RWPE1 (cell line): Measurements from ENCODE around the gene RAB22A.

ENCODE experiments used
- CTCF ChIA-PET: fragments of 350-600 bp; sonication (Branson Sonifier 250); formaldehyde crosslinking; extraction: SDS; loops from one replicate; lab custom pipeline; 2021; lab: Yijun Ruan, JAX
- POLR2A ChIA-PET: fragments of 400-600 bp; formaldehyde crosslinking; extraction: SDS; loops from one replicate; lab custom pipeline; 2020; ENCODE audit warnings: antibody characterized with exemption; ENCODE audit not compliant: low non-redundant PET; lab: Yijun Ruan, JAX
- DNase-seq: peaks from one replicate; pipeline ENCODE4 v3.0.0; 2012; ENCODE audit warnings: low spot score
- H3K27ac ChIP-seq: fragments of 450-650 bp; 2 replicates; pipeline ENCODE4 v1.5.1; 2017
- CTCF ChIP-seq: fragments of 450-650 bp; conservative IDR thresholded peaks from 2 replicates; pipeline ENCODE4 v1.5.1; 2017; ENCODE audit warnings: low read depth, mild to moderate bottlenecking

RAB22A gene

GRCh38 chr20:58308290-58308679 lies 1.2 kb upstream of the RAB22A start:
- TF ChIP-seq CTCF = no peak
- DNase-seq = no peak
- H3K27ac ChIP-seq = peak overlapping the region; percentile 84
- CTCF ChIA-PET = interaction anchor here (0.6 kb wide), 1 partner anchor 96 kb away, joined by 6 read pairs; no protein-coding TSS in a partner anchor
- POLR2A ChIA-PET = no interaction called here

DNA sequence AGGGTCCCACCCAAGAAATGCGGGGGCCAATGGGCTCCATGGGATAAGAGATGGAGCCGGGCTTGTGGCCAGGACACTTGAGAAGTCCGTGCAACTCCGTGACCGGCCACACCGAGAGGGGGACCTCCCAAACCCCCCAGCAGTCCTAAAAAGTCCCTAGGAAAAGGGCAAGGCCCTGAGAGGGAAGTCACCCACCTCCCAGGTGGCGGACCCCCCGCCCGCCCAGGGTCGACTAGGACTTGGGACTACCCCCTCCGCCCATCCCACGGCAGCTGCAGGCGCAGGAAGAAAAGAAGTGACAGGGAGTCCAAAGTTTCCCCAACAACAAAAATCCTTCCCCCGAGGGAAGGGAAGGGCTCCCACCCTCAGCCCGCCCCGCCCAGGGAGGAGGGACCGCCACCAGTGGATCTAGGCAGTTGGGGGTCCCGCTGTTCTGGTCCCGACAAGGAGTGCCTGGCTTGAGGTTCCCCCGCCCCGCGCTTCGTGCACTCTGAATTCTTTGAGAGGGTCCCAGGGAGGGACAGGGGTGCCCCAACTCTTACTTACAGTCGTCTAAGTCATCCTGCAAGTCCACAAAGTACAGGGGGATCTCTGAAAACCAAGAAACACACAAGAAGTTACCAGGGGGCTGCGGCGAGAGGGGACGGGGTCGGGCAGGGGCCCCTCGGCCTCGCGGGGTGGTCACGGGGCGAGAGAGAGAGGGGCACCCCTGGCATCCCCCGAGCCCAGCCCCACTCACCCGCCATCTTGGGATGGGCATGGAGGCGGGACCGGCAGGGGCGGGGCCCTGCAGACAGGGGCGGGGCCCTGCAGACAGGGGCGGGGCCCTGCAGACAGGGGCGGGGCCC lies 611 bp upstream of the RAB22A start:
- peak overlapping the region; percentile 84 for H3K27ac ChIP-seq
- TF ChIP-seq CTCF = no peak
- ChIA-PET CTCF (no interaction called here), POLR2A (interaction anchor here (0.6 kb wide), 1 partner anchor 127 kb away, joined by 3 read pairs; no protein-coding TSS in a partner anchor)
- DNase-seq = peak; percentile 88

GRCh38 chr20:58310291-58310782 lies 822 bp downstream of the RAB22A start:
- ChIA-PET CTCF (no interaction called here), POLR2A (interaction anchor here (0.7 kb wide), 1 partner anchor 340 kb away, joined by 4 read pairs; no protein-coding TSS in a partner anchor)
- DNase-seq = peak; percentile 88
- H3K27ac ChIP-seq = peak overlapping the region; percentile 84
- no peak for TF ChIP-seq CTCF

GRCh38 chr20:58312836-58313235 lies 3.3 kb downstream of the RAB22A start:
- POLR2A ChIA-PET = interaction anchor here (0.7 to 0.9 kb wide), 2 partner anchors 76 to 786 kb away, joined by 3 read pairs; partner anchors contain the start of gene VAPB
- peak overlapping the region; percentile 85 for H3K27ac ChIP-seq
- TF ChIP-seq CTCF = no peak
- CTCF ChIA-PET = interaction anchor here (0.6 to 0.7 kb wide), 2 partner anchors 697 to 924 kb away, joined by 3 read pairs; no protein-coding TSS in a partner anchor
- peak; percentile 94 for DNase-seq

DNA sequence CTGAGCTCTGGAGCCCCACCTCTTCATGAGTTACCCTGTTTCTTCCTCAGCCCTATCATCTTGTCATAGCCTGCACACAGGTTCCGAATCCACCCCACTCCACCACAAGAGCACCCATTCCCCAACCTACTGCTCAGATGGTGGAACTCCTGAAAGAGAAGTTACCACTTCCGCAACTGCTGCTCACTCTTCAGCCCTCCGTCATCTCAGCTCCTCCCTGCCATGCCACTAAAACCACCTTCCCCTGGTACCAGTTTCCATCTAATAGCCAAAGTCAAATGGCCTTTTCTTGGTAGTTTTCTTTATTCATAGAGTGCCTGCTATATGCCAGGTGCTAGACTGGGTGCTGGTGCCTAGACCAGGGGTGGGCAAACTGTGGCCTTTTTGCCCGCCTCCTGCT lies 3.9 kb downstream of the RAB22A start:
- POLR2A ChIA-PET = interaction anchor here (0.9 kb wide), 1 partner anchor 75 kb away, joined by 3 read pairs; the partner anchor contains the start of gene VAPB
- peak overlapping the region; percentile 85 for H3K27ac ChIP-seq
- CTCF ChIA-PET = interaction anchor here (0.7 kb wide), 2 partner anchors 32 to 697 kb away, joined by 3 read pairs; no protein-coding TSS in a partner anchor
- no peak for TF ChIP-seq CTCF
- DNase-seq = no peak

DNA sequence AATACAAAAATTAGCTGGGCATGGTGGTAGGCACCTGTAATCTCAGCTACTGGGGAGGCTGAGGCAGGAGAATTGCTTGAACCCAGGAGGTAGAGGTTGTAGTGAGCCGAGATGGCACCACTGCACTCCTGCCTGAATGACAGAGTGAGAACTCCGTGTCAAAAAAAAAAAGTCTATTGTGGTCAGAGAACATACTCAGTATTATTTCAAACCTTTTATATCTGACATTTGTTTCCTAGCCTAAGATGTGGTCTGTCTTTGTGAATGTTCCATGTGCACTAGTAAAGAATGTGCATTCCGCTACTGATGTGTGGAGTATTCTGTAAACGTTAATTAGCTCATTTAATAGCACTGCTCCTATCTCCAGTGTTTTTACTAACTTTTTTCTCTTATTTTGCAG lies 11.7 kb downstream of the RAB22A start:
- ChIA-PET POLR2A (no interaction called here), CTCF (interaction anchor here (0.6 kb wide), 1 partner anchor 116 kb away, joined by 3 read pairs; no protein-coding TSS in a partner anchor)
- H3K27ac ChIP-seq = no peak overlapping the region
- no peak for DNase-seq
- TF ChIP-seq CTCF = no peak
